NCI-H1092 (cell line): ENCODE measurements around the gene SLC7A4.
A peak's percentile ranks its signal among the peaks of the same experiment; 100 is the strongest.
"Not testable (repeated sequence)": the region's sequence is repeated elsewhere in the genome, so short reads cannot be mapped to it uniquely, and the experiment has no call there.

Experiments
- DNase-seq: peaks from one replicate; lab custom pipeline; 2025; lab: John Stamatoyannopoulos, UW

The SLC7A4 gene

DNA sequence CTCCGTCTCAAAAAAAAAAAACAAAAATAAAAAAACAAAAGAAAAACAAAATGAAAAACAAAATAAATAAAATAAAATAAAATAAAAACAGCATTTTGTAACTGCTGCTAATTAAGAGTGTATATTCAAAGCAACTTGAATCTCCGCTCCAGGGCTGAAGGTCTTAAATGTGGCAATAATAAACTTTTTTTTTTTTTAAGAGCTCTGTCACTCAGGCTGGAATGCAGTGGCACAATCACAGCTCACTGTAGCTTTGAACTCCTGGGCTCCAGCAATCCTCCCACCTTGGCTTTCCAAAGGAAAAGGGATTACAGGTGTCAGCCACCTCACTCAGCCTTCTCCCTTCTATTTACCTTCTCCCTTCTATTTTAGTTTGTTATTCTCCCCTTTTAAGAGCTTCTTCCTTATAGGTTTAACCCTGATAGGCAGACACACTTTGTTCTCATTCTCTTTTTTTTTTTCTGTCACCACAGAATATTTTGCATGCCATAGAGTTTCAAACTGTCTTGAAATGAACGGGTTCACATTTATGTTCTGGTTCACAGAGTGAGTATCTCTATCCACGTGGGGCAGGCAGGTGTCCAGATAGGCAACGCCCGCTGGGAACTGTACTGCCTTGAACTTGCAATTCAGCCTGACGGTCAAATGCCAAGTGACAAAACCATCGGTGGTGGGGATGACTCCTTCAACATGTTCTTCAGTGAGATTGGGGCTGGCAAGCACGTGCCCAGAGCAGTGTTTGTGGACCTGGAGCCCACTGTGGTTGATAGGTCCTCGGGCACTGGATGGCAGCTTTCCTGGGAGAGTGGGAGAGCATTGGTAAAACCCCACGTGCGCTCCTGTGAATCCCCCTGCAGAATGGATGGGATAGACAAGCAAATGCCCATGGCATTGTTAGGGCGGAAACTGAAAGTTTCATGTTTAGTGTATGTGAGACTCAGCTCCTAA is 32.8 kb upstream of the SLC7A4 start:
- DNase-seq, result no peak

DNA sequence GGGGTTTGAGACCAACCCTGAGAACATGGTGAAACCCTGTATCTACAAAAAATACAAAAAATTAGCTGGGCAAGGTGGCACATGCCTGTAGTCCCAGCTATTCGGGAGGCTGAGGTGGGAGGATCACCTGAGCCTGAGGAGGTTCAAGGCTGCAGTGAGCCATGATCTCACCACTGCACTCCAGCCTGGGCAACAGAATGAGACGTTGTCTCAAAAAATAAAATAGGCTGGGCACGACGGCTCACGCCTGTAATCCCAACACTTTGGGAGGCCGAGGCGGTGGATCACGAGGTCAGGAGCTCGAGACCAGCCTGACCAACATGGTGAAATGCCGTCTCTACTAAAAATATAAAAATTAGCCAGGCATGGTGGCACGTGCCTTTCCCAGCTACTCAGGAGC is 32.1 kb upstream of the SLC7A4 start:
- not testable (repeated sequence) for DNase-seq

DNA sequence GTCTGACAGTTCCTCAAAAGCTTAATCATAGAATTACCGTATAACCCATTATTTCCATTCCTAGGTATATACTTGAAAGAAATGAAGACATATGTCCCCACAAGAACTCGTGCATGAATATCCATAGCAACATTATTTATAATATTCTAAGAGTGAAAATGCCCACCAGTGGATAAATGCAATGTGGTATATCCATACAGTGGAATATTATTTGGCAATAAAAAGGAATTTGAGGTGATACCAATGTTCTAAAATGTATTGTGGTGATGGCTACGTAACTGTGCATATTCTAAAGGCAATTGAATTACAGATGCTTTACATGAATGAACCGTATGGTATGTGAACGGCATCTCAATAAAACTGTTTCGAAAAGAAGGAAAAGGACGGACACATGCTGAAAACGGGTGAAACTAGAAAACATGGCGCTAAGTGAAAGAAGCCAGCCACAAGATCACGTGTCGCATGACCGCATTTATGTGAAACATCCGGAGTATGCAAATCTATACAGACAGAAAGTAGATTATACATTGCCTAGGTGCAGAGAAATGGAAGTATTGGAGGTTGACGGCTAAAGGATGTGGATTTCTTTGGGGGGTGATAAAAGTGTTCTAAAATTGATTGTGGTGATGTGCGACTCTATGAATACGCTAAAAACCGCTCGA is 29.4 kb upstream of the SLC7A4 start:
- DNase-seq, result not testable (repeated sequence)

DNA sequence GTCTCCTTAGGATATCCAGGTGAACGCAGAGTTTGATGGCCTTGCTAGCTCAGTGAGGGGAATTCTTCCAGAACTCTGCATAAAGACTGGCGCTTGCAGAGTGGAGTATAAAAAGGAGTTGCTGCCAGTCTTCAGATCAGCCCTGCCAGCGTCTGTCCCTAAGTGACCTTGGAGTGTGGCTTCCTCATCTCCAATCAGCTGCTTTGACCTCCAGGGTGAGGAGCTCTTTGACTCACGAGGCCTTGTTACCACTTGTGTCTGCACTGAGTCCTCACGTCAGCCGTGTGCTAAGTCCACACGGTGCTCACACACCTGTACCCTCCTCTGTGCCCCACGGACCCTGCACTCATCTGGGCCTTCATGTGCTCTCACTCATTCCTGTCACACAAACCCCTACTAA is 28.0 kb upstream of the SLC7A4 start:
- not testable (repeated sequence) for DNase-seq

DNA sequence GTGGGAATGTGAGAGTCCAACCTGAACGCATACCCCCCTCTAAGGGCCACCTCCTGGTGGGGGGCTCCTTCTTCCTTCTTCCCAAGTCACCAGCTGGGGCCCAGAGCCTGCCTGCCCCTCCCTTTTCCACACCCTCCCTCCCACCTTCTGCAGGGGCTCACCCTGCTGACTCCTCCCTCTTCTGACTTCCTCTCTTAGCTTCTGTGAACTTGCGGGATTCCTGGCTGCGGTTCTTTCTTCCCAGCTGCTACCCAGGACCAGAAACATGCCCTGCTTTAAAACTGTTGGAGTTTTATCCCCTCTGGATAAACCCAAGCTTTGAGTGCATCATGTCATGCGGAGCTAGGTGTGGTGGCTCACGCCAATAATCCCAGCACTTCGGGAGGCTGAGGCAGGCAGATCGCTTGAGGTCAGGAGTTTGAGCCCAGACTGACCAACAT is 23.5 kb upstream of the SLC7A4 start:
- no peak for DNase-seq

DNA sequence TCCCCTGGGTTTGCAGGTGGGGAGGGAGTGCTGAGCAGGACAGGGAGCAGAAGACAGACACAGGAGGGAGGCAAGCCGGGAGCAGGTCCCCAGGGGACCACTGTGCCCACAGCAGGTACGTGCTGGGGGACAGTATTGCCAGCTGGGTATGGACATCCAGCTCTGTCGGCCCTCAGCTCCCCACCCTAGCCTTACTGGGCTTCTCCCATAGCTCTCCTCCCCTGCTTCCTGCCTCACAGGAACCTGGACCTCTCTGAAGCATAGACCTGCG is 23.1 kb upstream of the SLC7A4 start:
- DNase-seq, result no peak

DNA sequence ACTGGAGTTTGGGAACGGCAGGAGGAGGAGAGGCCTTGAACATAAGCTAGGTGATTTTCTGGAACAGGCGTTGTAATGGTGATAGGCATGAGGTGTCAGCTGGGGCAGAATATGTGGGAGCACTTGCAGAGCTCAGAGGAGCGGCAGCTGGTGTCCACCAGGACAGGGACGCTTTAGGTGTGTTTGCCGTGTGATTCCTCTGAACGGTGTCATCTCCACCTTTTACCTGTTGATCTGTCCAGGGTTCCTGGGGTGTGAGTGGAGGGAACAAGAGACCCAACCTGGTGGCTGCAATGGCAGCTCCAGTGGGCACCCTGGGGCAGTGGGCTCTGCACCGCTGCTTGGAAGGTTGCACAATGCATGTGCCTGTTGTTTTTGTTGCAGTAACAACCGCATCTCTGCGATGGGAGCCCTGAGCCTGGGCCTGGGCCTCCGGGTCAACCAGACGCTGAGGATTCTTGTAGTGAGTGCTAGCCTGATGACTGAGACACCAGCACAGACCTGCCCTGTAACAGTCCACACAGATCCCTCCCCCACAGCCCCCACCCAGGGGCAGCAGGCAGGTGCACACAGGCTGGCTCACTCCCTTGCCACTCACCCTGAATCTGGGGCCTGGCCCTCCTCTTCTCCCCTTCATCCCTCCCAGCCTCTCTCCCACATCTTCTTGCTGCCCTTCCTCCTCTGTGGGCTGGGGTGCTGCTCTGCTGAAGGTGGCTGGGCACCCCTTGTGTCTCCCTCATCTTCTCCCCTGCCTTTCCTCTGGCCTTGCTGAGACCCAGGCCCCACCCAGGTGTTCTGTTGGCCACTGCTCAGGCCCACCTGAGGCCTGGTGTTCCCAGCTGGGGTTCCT is 22.6 kb upstream of the SLC7A4 start:
- no peak for DNase-seq

DNA sequence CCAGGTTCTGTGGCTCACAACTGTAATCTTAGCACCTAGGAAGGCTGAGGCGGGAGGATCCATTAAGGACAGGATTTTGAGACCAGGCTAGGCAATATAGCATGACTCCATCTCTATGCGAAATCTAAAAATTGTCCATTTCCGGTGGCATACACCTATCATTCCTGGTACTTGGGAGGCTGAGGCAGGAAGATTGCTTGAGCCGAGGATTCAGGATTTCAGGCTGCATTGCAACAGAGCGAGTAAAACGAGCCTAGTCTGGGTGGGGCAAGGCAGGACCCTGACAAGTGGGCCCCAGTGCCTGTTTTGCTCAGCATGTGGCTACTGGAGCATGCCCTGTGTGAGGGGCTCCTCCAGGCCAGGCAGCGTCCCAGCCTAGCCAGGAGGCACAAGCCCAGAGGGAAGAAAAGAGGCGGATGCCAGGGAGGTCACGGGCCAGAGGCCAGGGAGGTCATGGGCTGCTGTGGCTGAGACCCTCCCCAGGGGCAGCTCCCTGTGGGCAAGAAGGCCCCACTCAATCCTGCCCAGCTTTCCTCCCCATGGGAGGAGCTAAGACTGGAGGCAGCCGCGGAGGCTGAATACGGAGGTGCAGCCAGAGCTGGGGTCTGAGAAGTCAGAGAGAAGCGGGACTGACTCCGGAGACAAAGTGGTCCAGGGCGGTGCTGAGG is 21.8 kb upstream of the SLC7A4 start:
- no peak for DNase-seq

DNA sequence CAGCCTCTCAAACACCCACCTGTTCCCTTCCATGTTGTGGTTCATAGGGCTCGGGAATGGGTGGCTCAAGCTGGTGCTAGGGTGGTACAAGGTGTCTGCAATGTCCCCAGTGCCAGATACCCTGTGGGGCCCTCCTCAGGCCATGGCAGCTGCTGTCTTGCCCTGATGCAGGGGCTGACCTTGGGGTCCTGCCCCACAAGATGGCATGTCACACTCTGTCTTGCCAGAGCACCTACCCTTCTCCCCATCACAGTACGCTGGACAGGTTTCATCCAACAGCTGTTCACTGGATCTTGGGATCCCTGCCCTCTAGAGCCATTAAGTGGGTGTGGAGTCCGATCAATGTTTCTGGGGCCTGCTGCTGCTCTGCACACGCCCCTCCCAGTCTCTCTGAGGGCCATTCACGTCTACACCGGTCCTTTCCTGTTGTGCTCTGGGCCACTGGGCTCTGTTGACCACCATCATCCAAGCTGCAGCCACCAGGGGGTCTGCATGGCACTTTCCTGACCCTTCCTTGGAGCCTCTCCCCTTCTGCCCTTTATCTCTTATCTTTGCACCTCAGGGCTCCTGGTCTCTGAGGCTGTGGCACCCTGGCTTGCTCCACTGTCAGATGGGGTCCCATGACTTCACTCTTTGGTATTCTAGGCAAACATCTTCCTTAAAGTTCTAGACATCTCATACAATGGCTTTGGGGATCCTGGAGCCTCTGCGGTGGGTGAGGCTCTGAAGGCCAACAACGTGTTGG is 20.5 kb upstream of the SLC7A4 start:
- DNase-seq, result no peak

DNA sequence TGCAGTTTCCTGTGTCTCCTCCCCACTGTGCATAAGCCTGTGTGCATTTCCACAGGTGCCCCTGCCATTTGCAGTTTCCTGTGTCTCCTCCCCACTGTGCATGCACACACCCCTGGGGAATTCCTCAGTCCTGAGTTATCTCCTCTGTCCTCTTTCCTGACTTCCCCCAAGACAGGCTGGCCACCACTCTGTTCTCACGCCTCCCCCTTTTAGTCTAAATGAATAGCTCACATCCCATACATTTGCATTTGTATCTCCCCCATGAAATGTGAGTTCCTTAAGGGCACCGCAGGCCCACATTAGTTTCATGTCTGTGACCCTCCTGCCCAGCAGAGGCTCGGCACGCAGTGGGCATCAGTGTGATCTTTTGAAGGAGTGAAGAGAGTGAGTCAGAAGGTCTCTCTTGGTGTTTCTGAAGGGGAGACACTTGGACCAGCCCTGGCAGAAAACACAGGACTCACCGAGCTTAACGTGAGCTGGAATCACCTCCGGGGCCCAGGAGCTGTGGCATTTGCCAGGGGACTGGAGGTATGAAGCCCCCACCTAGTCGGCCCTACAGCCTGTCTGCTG is 19.6 kb upstream of the SLC7A4 start:
- DNase-seq, result no peak

DNA sequence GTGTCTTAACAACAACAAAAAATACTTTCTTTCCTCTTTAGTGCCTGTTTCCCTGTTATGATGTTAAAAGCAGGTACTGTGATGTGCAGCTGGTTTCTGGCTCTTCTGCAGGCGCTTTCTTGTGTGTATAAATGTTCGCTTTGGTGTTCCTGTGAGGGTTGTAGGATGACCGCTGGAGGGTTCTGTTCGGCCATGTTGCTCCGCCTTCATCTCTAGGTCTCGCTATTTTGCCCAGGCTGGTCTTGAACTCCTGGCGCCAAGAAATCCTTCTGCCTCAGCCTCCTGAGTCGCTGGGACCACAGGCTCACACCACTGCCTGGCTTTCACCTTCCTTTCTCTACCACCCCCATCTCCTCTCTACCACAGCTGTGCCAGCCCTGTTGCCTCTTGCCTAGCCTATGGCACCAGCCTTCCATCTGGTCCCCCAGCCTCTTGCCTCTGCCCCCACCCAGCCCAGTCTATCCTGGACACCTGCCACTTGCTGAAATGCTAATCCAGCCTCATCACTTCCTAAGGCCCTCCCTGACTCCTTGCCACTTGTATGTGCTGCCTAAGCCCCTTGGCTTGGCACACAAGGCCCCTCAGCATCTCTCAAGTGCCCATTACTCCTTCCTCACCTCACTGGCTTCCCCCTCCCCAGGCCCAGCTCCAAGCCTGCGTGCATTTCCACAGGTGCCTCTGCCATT is 18.9 kb upstream of the SLC7A4 start:
- no peak for DNase-seq

DNA sequence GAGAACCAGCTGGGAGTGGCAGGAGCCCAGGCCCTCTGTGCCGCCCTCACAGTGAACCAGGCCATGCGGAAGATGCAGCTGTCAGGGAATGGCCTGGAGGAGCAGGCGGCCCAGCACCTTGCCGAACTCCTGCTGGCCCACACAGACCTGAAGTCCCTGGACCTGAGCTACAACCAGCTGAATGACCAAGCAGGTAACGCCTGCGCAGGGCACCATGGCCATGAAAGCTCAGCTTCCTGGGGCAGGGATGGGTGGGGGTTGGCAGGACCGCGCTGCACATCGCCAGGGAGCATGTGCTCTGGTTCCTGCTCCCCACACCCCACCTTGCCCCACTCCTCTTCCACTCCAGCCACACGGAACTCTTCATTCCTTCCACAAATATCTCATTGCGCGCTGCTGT is 16.6 kb upstream of the SLC7A4 start:
- DNase-seq, result not testable (repeated sequence)

DNA sequence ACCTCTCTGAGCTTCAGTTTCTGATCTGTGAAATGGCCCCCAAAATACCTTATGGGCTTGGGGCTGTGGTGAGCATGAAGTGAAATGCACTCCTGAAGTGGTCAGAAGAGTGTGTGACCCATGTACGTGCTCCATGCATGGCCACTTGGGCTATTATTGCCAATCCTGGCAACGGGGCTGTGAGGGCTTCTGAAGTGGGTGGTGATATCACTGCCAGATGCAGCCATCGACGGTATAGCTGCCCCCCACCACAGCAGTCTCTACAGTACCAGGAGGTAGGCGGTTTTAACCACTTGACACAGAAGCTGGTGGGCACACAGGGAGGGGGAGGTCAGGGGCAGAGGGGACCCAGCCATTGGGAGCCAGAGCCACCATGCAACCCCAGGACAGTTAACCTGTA is 16.1 kb upstream of the SLC7A4 start:
- not testable (repeated sequence) for DNase-seq

DNA sequence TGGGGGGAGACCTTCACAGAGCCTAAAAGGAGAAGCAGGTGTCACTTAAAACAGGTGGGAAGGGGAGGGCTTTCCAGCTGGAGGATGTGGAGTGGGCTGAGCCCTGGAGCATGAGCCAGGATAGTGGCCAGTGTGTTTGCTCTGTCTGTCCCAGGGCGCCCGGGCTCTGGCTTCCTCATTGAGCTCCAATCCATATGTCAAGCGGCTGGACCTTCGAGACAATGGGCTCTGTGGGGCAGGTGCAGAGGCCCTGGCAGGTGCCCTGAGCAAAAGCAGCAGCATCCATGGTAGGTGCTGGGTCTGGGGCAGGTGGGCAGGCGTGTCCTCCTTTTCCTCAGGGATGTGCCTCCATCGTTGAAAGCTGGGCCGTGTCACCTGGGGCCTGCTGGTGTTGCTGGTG is 15.4 kb upstream of the SLC7A4 start:
- DNase-seq, result peak; percentile 51

DNA sequence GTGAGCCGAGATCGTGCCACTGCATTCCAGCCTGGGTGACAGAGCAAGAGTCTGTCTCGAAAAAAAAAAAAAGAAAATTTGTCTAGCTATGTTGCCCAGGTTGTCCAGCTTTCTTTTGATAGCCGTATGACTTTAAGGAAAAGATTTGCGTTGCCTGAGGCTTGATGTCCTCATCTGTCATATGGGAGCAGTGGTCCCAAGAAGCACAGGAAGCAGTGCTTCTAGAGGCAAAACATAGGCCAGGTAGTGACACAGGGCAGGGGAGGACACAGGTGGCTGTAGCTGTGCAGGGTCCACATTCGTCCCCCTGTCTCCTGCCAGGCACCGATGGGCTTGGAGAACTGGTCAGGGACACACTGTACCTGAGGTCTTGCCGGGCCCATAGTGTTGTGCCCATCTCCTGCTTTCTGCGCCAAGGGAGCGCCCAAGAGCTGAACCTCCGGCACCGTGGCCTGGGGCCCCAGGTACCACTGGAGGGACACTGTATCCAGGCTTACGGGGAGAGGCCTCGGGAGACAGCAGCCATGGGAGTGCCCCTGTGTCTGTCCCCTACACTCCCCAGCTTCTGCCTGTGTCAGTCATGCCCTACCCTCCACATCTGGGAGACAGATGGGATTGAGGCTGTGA is 14.8 kb upstream of the SLC7A4 start:
- DNase-seq, result no peak

DNA sequence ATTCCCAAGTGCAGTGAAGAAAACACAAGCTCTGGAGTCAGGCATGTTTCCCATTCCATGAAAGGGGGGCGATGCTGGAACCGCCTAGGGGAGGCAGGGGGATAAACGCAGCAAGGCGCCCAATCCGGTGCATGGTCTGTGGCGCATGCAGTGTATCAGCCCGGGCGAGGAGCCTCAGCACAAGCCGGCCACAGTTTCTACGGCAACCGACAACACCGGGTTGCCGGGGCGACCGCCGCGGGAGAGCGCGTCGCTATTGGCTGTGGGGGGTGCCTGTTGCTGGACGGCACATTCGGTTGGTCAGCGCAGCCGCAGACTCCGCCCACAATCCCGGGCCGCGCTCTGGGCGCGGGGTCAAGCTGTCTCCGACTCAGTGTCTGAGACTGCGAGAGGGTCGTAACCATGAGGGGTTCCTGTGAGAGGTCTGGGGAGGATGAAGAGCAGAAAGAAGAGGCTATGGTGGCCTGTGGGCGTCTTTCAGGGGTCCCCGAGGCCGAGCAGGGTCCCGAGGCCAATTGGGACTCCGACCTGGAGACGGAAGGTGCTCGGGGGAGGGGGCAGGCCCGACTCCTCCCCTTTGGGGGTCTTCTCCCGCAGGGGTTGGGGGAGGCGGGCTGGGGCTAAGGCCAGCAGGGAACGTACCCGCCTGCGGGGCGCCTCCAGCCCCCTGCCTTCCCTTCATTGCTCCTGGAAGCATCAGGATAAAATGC is 13.4 kb upstream of the SLC7A4 start, which contains the start of gene LRRC74B:
Gene LRRC74B, plus strand, starts transcription at position 362 of the 710 bp plus-strand sequence. Its CDS starts 41 bp downstream, at position 403.
- DNase-seq, result peak; percentile 92

DNA sequence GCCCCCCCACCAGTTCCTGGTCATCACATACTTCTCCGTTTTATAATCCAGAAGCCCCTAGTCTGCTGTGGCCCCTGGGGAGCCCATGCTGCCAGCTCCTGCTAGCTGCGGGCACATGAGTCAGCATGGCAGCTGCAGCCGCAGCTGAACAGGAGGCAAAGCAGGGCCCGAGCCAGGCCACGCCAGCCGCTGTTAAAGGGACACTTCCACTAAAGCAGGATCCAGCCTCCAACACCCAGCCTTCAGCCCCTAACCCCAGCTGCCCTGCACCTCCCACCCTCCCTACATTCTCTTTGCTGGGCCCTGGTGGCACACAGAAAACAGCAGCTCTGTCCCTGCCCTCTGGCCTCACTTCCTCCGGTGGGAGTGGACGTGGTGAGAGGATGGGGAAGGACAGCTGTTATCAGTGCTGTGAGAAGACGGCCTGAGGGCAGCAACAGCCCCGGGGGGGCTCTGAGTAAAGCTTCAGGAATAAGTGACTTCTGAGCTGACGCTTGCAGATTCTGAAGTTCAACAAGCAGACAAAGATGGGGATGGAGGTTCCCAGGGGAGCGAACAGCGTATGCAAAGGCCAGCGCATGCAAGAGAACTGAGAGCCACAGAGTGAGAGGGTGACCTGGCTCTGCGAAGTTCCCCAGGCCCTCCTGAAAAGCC is 12.7 kb upstream of the SLC7A4 start:
- DNase-seq, result no peak

DNA sequence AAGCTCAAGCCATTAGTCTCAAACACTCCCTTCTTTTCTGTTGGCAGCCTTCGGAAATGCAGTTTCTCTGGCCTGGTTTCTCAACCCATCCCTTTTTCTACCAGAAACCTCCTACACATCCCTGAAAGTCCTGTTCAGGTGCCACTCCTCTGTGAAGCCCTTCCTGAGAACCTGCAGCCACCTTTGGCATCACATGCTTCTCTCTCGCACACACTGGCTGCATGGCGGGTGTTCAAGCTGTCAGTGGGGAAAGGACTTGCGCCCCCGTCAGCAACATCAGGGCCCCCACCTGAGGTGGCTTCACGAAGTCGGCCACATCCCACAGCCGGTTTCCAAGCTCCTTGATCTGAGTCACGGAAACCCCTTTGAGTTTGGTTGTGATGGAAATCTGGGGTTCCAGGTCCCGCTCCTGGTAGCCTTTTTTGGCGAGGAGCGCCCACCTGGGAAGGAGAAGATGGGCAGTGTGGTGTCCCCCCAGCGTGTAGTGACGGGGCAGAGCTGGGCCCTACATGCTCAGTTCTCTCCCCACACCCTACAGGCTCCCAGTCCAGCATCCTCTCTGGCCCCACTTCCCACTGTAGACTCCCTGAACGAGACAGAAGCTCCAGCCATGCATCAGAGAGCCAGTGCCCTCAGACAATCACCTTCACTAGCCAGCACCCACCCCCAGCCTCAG is 11.6 kb upstream of the SLC7A4 start:
- no peak for DNase-seq
